HepG2 (cell line): ENCODE results near the gene KHNYN. TPM values are rescaled to one million over a fixed set of nuclear protein-coding genes. Genes with fewer than 3 reads are reported as not detected.

Experiments used
- ATAC-seq: fragments of 200-7000 bp; cut with Tn5 transposase; 3 replicates; pipeline ENCODE4 v1.9.1; 2020; ENCODE audit warnings: mild to moderate bottlenecking, moderate library complexity
- BruUV-seq: library from RNA; stranded (reverse); fragments of 400-500 nt; replicated peaks from 2 replicates; lab custom pipeline; 2021; lab: Mats Ljungman, UMichigan
- CTCF ChIA-PET: fragments of 300-600 bp; formaldehyde crosslinking; extraction: SDS; loops from one replicate; lab custom pipeline; 2021; ENCODE audit warnings: low total read pairs, inconsistent platforms, low intra/inter-chr PET ratio; lab: Yijun Ruan, JAX
- POLR2A ChIA-PET: fragments of 350-600 bp; sonication (Branson Sonifier 250); formaldehyde crosslinking; loops from one replicate; lab custom pipeline; 2020; ENCODE audit warnings: antibody characterized with exemption, inconsistent platforms; lab: Yijun Ruan, JAX
- DNase-seq: peaks from one replicate; pipeline ENCODE4 v3.0.0-alpha.2; 2015; ENCODE audit warnings: low spot score
- FAIRE-seq: peaks from 3 replicates; lab custom pipeline; 2011; peaks lifted over from hg19 to GRCh38; lab: Jason Lieb, UNC
- H2AFZ ChIP-seq: one replicate; pipeline ENCODE4 v1.6.1; 2011; ENCODE audit warnings: low read length, inconsistent platforms
- H3K27ac ChIP-seq: fragments of 300-600 bp; 3 replicates; pipeline ENCODE4 v1.8.0; 2011; ENCODE audit warnings: mixed run types, mild to moderate bottlenecking, mixed read lengths, low read length, inconsistent platforms; ENCODE audit not compliant: insufficient read depth; ENCODE audit errors: extremely low read length
- H3K27me3 ChIP-seq, 2 experiments: fragments of 200-600 bp in 1 of 2; 2 replicates in 1 of 2; 3 replicates in 1 of 2; pipeline versions ENCODE4 v1.6.0 to v1.8.0; 2011; ENCODE audit warnings: low read length in 2 of 2, mild to moderate bottlenecking in 2 of 2, moderate library complexity in 2 of 2, inconsistent platforms in 1 of 2; ENCODE audit not compliant: insufficient read depth in 2 of 2, control insufficient read depth in 1 of 2
- H3K36me3 ChIP-seq, 2 experiments: fragments of 200-600 bp in 1 of 2; replicated peaks in 1 of 2; 2 replicates in 1 of 2; 3 replicates in 1 of 2; pipeline versions ENCODE4 v1.5.1 to v1.8.0; 2011; ENCODE audit warnings: low read length in 2 of 2, inconsistent platforms in 1 of 2; ENCODE audit not compliant: insufficient read depth in 2 of 2, control insufficient read depth in 1 of 2
- H3K4me1 ChIP-seq: 2 replicates; pipeline ENCODE4 v1.5.1; 2012; ENCODE audit warnings: low read length, inconsistent platforms; ENCODE audit not compliant: insufficient read depth
- H3K4me2 ChIP-seq: 2 replicates; pipeline ENCODE4 v1.6.0; 2011; ENCODE audit warnings: low read depth, low read length, inconsistent platforms
- H3K4me3 ChIP-seq, 3 experiments: fragments of 200-600 bp in 1 of 3; sonication (generic), shearing (Covaris generic) in 1 of 3; replicated peaks in 1 of 3; 2 replicates each; pipeline ENCODE4 v1.5.1; 2011 to 2016; ENCODE audit warnings: low read length in 3 of 3, inconsistent platforms in 2 of 3, low read depth in 2 of 3, mild to moderate bottlenecking in 2 of 3, control low read depth in 1 of 3, mixed read lengths in 1 of 3; ENCODE audit not compliant: insufficient read depth in 1 of 3
- H3K79me2 ChIP-seq: one replicate; pipeline ENCODE4 v1.6.1; 2011; ENCODE audit warnings: low read length, inconsistent platforms; ENCODE audit not compliant: insufficient read depth
- H3K9ac ChIP-seq: 2 replicates; pipeline ENCODE4 v1.6.0; 2011; ENCODE audit warnings: mild to moderate bottlenecking, low read depth, low read length, inconsistent platforms; ENCODE audit not compliant: insufficient read depth
- H3K9me3 ChIP-seq: 2 replicates; pipeline ENCODE4 v1.5.1; 2012; ENCODE audit warnings: mild to moderate bottlenecking, low read length
- H4K20me1 ChIP-seq: 2 replicates; pipeline ENCODE4 v1.6.0; 2011; ENCODE audit warnings: inconsistent platforms, mild to moderate bottlenecking, low read length, moderate library complexity; ENCODE audit not compliant: insufficient read depth
- ATRX ChIP-seq: sonication (generic); formaldehyde crosslinking; IDR thresholded peaks from 2 replicates; pipeline ENCODE4 v1.4.0; 2020; ENCODE audit warnings: missing genetic modification reagents, borderline replicate concordance
- BCL6 ChIP-seq: IDR thresholded peaks from 2 replicates; pipeline ENCODE4 v1.6.1; 2016; ENCODE audit warnings: missing genetic modification reagents, missing compliant biosample characterization
- HCFC1 ChIP-seq: fragments of 150-350 bp; IDR thresholded peaks from 2 replicates; pipeline ENCODE4 v1.6.1; 2014; ENCODE audit warnings: low read depth, low read length
- POLR2G ChIP-seq: fragments of 200-400 bp; formaldehyde crosslinking; IDR thresholded peaks from 2 replicates; pipeline ENCODE4 v1.6.1; 2018; ENCODE audit warnings: mild to moderate bottlenecking, low read depth, low read length, moderate library complexity
- SAP130 ChIP-seq: IDR thresholded peaks from 2 replicates; pipeline ENCODE4 v1.6.1; 2016; ENCODE audit warnings: low read depth
- THAP11 ChIP-seq: IDR thresholded peaks from 2 replicates; pipeline ENCODE4 v1.6.1; 2016; ENCODE audit warnings: missing biosample characterization, missing genetic modification reagents
- ZNF274 ChIP-seq: sonication (generic); formaldehyde crosslinking; IDR thresholded peaks from 2 replicates; pipeline ENCODE4 v1.5.1; 2020; ENCODE audit warnings: mild to moderate bottlenecking, missing genetic modification reagents
- ZNF33B ChIP-seq: sonication (generic); formaldehyde crosslinking; IDR thresholded peaks from 2 replicates; pipeline ENCODE4 v1.5.1; 2020; ENCODE audit warnings: mild to moderate bottlenecking, missing genetic modification reagents
- ZNF572 ChIP-seq: sonication (generic); formaldehyde crosslinking; IDR thresholded peaks from 2 replicates; pipeline ENCODE4 v1.5.1; 2020; ENCODE audit warnings: mild to moderate bottlenecking, missing genetic modification reagents
- ZNF589 ChIP-seq: sonication (generic); formaldehyde crosslinking; conservative IDR thresholded peaks from 2 replicates; pipeline ENCODE4 v1.8.0; 2022; ENCODE audit warnings: mild to moderate bottlenecking, moderate library complexity, missing genetic modification reagents
- ZNF713 ChIP-seq: sonication (generic); formaldehyde crosslinking; IDR thresholded peaks from 2 replicates; pipeline ENCODE4 v1.4.0; 2020; ENCODE audit warnings: mild to moderate bottlenecking, missing genetic modification reagents
- ZSCAN21 ChIP-seq: sonication (generic); formaldehyde crosslinking; IDR thresholded peaks from 2 replicates; pipeline ENCODE4 v1.8.0; 2022; ENCODE audit warnings: mild to moderate bottlenecking, missing genetic modification reagents, moderate library complexity, borderline replicate concordance
- WGBS: methylation state at CpG from one replicate; pipeline ENCODE4 v1.1.6; 2017; ENCODE audit warnings: low lambda C conversion rate; 5-methylcytosine and 5-hydroxymethylcytosine counted together
- in situ Hi-C: cut with HindIII; loops from 2 replicates; pipeline ENCODE4 v1.10.0; 2017; ENCODE audit warnings: low pct_unique_long_range_greater_than_20kb; ENCODE audit not compliant: extremely low pct_ligation_motif_present
- intact Hi-C: fragments of 100-400 bp; cut with micrococcal nuclease; formaldehyde crosslinking; loops from one replicate; pipeline ENCODE4 v1.10.0; 2022; ENCODE audit not compliant: unreplicated experiment
- polyA plus RNA-seq, 8 experiments: library from polyadenylated mRNA; depleted of rRNA in 3 of 8; stranded (reverse) in 7 of 8; unstranded in 1 of 8; fragments of >200 nt; fragmentation: Illumina TruSeq in 4 of 8; extraction: Trizol in 4 of 8; gene quantifications; 2 replicates each; pipeline versions ENCODE4 v1.2.1 to v1.2.3, GENCODE V29; 2011 to 2016; ENCODE audit warnings: low read depth in 4 of 8, missing spikeins in 1 of 8, mixed read lengths in 1 of 8; ENCODE audit not compliant: insufficient read depth in 1 of 8
- total RNA-seq, 5 experiments: library from RNA; depleted of rRNA; stranded (reverse); fragments of >200 nt; fragmentation: Illumina TruSeq; extraction: Trizol; gene quantifications; 2 replicates each; pipeline ENCODE4 v1.2.3, GENCODE V29; 2016; ENCODE audit warnings: low read depth in 1 of 5
- TF ChIP-seq, protein P1 (sequence below): sonication (generic); formaldehyde crosslinking; conservative IDR thresholded peaks from 2 replicates; pipeline ENCODE4 v1.8.1; 2023; ENCODE audit warnings: missing genetic modification reagents
- TF ChIP-seq, protein P2 (sequence below): sonication (generic); formaldehyde crosslinking; IDR thresholded peaks from 2 replicates; pipeline ENCODE4; 2020; ENCODE audit warnings: missing genetic modification reagents, mild to moderate bottlenecking, borderline replicate concordance
- TF ChIP-seq, protein P3 (sequence below): sonication (generic); formaldehyde crosslinking; IDR thresholded peaks from 2 replicates; pipeline ENCODE4 v1.8.0; 2022; ENCODE audit warnings: mild to moderate bottlenecking, missing genetic modification reagents, moderate library complexity
- TF ChIP-seq, protein P4 (sequence below): sonication (generic); formaldehyde crosslinking; IDR thresholded peaks from 2 replicates; pipeline ENCODE4 v1.9.0; 2022; ENCODE audit warnings: low read depth, missing genetic modification reagents

KHNYN gene
- total and polyA plus RNA-seq, 2 of the 13 experiments (the other 11 are each of a cell fraction or from before 2014, with no cell fraction given), result 52.8 to 75.7 TPM

DNA sequence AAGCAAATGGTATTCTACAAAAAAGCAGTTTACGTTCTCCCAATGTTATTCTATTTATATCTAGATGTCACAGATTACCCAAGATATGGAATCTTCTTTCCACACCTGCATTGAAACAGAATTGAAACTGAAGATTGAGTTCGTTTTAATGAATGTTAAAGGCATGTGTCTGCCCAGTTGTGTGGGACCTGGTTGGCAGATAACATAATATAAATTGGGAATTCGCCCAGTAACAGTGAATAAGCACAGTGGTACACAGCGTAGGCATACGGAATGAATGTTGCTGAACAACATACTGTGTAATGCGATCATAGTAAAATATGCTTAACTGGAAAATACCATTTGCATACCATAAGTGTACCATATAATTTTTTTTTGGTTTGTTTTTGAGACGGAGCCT is 4.3 kb downstream of the KHNYN start (continued):
- TF ChIP-seq, protein P1, sequence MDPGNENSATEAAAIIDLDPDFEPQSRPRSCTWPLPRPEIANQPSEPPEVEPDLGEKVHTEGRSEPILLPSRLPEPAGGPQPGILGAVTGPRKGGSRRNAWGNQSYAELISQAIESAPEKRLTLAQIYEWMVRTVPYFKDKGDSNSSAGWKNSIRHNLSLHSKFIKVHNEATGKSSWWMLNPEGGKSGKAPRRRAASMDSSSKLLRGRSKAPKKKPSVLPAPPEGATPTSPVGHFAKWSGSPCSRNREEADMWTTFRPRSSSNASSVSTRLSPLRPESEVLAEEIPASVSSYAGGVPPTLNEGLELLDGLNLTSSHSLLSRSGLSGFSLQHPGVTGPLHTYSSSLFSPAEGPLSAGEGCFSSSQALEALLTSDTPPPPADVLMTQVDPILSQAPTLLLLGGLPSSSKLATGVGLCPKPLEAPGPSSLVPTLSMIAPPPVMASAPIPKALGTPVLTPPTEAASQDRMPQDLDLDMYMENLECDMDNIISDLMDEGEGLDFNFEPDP (CRISPR knock-in tag), result no peak
- no peak for TF ChIP-seq THAP11 (CRISPR knock-in tag)

DNA sequence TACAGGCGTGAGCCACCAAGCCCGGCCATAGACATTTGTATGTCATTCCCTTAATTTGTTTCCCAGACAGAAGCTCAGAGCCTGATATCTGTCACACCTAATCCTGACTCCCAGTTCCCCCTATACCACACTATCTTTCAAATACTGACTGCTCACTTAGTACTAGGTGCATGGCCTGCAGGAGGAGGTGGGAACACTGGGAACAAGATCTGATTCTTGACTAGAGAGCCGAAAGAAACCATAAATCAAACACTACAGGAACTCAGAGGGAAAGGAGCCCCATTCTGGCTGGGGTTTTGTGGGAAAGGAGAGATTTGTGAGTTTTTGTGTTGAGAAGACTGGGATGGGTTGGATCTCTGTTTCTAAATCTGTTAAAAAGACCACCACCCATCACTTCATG is 4.9 kb downstream of the KHNYN start:
- FAIRE-seq (no peak), DNase-seq (no peak), ATAC-seq (no peak)
- H2AFZ ChIP-seq, result no peak overlapping the region
- ChIA-PET POLR2A (interaction anchor here (0.7 to 4.1 kb wide), 5 partner anchors 7 to 127 kb away, joined by 3 to 39 read pairs (median 22); partner anchors contain the start of gene CIDEB), CTCF (interaction anchor here (8.8 to 11.8 kb wide), 2 partner anchors 70 to 103 kb away, joined by 235 to 295 read pairs; partner anchors contain the start of genes ADCY4 and NFATC4)
- H3K27me3 ChIP-seq, result no peaks in the 10 kb centered on the region; a peak in 1 of 5 replicates
- in situ Hi-C loops, result loop anchor here (5.0 to 10.0 kb wide), 3 partner anchors 67 to 190 kb away; partner anchors contain the start of genes NFATC4 and TINF2
- H4K20me1 ChIP-seq, result peaks cover 16% of the 10 kb centered on the region
- no peaks in the 10 kb centered on the region for H3K9me3 ChIP-seq
- no TSS peak for BruUV-seq
- H3K4me2 ChIP-seq, result no peak overlapping the region
- H3K4me3 ChIP-seq, result no peak overlapping the region
- H3K9ac ChIP-seq, result no peak overlapping the region
- no peak overlapping the region for H3K27ac ChIP-seq
- H3K79me2 ChIP-seq, result peaks cover 6% of the 10 kb centered on the region
- 96% methylated on average over 3 of the region's 3 CpGs for WGBS
- peaks cover 23% of the 10 kb centered on the region for H3K4me1 ChIP-seq
- H3K36me3 ChIP-seq, result peaks cover 44 to 59% of the 10 kb centered on the region in 2 experiments
- intact Hi-C loops, result loop anchor here (10.0 kb wide), 1 partner anchor 850 kb away; no protein-coding TSS in a partner anchor
- TF ChIP-seq POLR2G, result peak; percentile 61
- TF ChIP-seq ZNF33B (CRISPR knock-in tag), result no peak
- no peak for TF ChIP-seq HCFC1
- no peak for TF ChIP-seq ZSCAN21
- TF ChIP-seq, protein P2, sequence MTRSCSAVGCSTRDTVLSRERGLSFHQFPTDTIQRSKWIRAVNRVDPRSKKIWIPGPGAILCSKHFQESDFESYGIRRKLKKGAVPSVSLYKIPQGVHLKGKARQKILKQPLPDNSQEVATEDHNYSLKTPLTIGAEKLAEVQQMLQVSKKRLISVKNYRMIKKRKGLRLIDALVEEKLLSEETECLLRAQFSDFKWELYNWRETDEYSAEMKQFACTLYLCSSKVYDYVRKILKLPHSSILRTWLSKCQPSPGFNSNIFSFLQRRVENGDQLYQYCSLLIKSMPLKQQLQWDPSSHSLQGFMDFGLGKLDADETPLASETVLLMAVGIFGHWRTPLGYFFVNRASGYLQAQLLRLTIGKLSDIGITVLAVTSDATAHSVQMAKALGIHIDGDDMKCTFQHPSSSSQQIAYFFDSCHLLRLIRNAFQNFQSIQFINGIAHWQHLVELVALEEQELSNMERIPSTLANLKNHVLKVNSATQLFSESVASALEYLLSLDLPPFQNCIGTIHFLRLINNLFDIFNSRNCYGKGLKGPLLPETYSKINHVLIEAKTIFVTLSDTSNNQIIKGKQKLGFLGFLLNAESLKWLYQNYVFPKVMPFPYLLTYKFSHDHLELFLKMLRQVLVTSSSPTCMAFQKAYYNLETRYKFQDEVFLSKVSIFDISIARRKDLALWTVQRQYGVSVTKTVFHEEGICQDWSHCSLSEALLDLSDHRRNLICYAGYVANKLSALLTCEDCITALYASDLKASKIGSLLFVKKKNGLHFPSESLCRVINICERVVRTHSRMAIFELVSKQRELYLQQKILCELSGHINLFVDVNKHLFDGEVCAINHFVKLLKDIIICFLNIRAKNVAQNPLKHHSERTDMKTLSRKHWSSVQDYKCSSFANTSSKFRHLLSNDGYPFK (CRISPR knock-in tag), result no peak
- TF ChIP-seq ZNF274, result no peak
- no peak for TF ChIP-seq BCL6 (CRISPR knock-in tag)
- no peak for TF ChIP-seq SAP130 (CRISPR knock-in tag)
- no peak for TF ChIP-seq ATRX
- TF ChIP-seq, protein P3, sequence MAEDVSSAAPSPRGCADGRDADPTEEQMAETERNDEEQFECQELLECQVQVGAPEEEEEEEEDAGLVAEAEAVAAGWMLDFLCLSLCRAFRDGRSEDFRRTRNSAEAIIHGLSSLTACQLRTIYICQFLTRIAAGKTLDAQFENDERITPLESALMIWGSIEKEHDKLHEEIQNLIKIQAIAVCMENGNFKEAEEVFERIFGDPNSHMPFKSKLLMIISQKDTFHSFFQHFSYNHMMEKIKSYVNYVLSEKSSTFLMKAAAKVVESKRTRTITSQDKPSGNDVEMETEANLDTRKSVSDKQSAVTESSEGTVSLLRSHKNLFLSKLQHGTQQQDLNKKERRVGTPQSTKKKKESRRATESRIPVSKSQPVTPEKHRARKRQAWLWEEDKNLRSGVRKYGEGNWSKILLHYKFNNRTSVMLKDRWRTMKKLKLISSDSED (CRISPR knock-in tag), result no peak
- TF ChIP-seq, protein P4, sequence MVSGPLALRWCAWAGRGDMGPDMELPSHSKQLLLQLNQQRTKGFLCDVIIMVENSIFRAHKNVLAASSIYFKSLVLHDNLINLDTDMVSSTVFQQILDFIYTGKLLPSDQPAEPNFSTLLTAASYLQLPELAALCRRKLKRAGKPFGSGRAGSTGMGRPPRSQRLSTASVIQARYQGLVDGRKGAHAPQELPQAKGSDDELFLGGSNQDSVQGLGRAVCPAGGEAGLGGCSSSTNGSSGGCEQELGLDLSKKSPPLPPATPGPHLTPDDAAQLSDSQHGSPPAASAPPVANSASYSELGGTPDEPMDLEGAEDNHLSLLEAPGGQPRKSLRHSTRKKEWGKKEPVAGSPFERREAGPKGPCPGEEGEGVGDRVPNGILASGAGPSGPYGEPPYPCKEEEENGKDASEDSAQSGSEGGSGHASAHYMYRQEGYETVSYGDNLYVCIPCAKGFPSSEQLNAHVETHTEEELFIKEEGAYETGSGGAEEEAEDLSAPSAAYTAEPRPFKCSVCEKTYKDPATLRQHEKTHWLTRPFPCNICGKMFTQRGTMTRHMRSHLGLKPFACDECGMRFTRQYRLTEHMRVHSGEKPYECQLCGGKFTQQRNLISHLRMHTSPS (CRISPR knock-in tag), result no peak
- TF ChIP-seq ZNF572 (CRISPR knock-in tag), result 0 out of 2 replicates have a peak, but pooled peaks have one; percentile 26
- TF ChIP-seq ZNF589 (CRISPR knock-in tag), result no peak
- TF ChIP-seq ZNF713 (CRISPR knock-in tag), result no peak
